Measurements from ENCODE around the gene ROPN1L.

Gene ROPN1L

DNA sequence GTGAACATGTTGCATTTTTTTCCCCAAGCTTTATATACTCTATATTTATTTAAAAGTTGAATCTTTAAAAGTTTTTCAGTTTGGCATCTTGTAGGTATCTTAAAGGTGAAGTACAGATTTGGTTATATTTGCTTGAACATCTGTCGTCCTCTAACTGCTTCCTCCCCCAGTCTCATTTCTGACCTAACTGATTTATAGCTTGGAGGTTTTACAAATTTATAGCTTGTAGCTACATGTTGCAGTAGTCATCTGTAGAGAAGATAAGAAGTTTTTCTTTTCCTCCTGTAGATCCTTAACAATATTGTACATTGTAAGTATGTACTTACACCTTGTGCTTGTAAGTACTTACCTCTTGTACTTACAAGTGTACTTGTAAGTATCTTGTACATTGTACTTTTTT, 31.0 kb upstream of the ROPN1L start:
- Histone ChIP-seq H3K4me1 (ENCODE audit: control insufficient read depth in 1 of 2, insufficient read depth in 1 of 2, low read depth in 1 of 2, low read length in 1 of 2) (peaks cover 5 to 9% of the 10 kb centered on the region in 2 experiments), H3K27me3 (no peaks in the 10 kb centered on the region), H3K4me3 (ENCODE audit: low read depth in 1 of 2, low read length in 1 of 2) (no peak overlapping the region), H3K36me3 (peaks cover 90% of the 10 kb centered on the region), H3K27ac (no peak overlapping the region), H3K9me3 (no peaks in the 10 kb centered on the region)
- TF ChIP-seq, protein P1, sequence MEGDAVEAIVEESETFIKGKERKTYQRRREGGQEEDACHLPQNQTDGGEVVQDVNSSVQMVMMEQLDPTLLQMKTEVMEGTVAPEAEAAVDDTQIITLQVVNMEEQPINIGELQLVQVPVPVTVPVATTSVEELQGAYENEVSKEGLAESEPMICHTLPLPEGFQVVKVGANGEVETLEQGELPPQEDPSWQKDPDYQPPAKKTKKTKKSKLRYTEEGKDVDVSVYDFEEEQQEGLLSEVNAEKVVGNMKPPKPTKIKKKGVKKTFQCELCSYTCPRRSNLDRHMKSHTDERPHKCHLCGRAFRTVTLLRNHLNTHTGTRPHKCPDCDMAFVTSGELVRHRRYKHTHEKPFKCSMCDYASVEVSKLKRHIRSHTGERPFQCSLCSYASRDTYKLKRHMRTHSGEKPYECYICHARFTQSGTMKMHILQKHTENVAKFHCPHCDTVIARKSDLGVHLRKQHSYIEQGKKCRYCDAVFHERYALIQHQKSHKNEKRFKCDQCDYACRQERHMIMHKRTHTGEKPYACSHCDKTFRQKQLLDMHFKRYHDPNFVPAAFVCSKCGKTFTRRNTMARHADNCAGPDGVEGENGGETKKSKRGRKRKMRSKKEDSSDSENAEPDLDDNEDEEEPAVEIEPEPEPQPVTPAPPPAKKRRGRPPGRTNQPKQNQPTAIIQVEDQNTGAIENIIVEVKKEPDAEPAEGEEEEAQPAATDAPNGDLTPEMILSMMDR (IDR thresholded peaks at IDR 0.05) = no peak

DNA sequence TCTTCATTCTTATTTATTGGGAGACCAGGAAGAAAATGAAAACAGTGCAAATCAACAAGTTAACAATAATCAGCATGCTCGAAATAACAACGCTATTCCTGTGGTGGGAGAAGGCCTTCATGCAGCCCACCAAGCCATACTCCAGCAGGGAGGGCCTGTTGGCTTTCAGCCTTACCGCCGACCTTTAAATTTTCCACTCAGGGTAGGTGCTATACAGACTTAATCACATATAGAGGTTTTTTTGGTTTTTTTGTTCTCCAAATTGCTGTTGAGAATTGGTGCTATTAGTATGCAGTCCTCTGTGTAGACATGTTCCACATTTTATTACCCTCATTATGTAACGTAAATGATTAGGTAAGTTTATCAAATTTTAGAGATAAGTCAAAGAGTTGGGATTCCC, 30.3 kb upstream of the ROPN1L start:
- H3K27ac ChIP-seq = no peak overlapping the region
- TF ChIP-seq, protein P1 (IDR thresholded peaks at IDR 0.05) = no peak
- H3K36me3 ChIP-seq = peaks cover 90% of the 10 kb centered on the region
- H3K4me3 ChIP-seq (ENCODE audit: low read depth in 1 of 2, low read length in 1 of 2) = no peak overlapping the region
- peaks cover 5 to 9% of the 10 kb centered on the region in 2 experiments for H3K4me1 ChIP-seq (ENCODE audit: control insufficient read depth in 1 of 2, insufficient read depth in 1 of 2, low read depth in 1 of 2, low read length in 1 of 2)
- H3K27me3 ChIP-seq = no peaks in the 10 kb centered on the region
- no peaks in the 10 kb centered on the region for H3K9me3 ChIP-seq

DNA sequence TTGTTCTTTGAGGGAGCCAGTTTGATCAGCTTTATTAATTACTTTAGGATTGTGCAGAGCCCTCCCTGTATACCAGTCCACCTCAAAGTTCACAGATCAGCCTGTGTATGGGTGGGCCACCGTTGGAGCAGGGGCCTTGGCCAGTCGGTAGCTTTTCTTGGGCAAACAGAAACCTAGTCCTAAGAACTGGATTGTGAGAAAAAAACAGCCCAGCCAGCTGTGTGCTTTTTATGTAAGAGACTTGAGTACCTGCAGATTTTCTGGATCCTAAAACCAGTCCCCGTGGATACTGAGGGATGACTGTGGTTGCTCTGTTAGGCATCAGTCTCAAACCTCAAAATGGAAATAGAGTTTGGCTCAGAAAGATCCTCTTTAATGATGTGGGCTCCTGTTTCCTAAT, 24.8 kb upstream of the ROPN1L start:
- peaks cover 9 to 11% of the 10 kb centered on the region in 2 experiments for H3K4me1 ChIP-seq (ENCODE audit: control insufficient read depth in 1 of 2, insufficient read depth in 1 of 2, low read depth in 1 of 2, low read length in 1 of 2)
- no peaks in the 10 kb centered on the region for H3K9me3 ChIP-seq
- no peak overlapping the region for H3K4me3 ChIP-seq (ENCODE audit: low read depth in 1 of 2, low read length in 1 of 2)
- H3K27ac ChIP-seq = no peak overlapping the region
- TF ChIP-seq, protein P1 (IDR thresholded peaks at IDR 0.05) = no peak
- H3K36me3 ChIP-seq = peaks cover 86% of the 10 kb centered on the region
- H3K27me3 ChIP-seq = no peaks in the 10 kb centered on the region

DNA sequence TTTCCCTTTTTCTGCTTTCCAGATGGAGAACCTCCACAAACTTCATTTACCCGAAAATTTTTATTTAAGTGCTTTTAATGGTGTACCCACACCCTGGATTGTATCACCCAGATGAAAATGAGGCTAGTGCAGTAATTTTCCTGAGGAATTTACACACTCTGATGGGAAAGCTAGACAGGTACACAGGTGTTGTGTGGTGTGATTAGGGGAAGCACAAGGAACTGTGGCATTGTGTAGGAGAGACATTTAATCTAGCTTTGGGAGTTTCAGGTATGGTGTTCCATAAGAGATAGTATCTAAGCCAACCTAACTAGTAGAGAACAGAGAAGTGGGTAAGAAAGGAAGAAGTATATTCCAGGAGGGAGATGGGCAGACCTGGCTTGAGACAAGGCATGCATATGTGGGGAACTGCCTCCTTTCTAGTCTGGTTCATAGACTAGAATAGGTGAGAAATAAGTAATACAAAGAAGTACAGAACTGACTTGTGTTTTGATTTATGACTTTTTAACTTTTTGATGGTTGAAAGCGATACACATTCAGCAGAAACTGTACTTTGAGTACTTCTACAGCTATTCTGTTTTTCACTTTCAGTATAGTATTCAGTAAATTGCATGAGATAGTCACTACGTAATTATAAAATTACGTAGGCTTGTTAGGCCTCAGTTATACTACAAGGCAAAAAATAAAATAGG, 22.9 kb upstream of the ROPN1L start:
- Histone ChIP-seq H3K4me1 (ENCODE audit: control insufficient read depth in 1 of 2, insufficient read depth in 1 of 2, low read depth in 1 of 2, low read length in 1 of 2) (peaks cover 27 to 30% of the 10 kb centered on the region in 2 experiments), H3K36me3 (peaks cover 66% of the 10 kb centered on the region), H3K27ac (no peak overlapping the region), H3K9me3 (no peaks in the 10 kb centered on the region), H3K27me3 (no peaks in the 10 kb centered on the region), H3K4me3 (ENCODE audit: low read depth in 1 of 2, low read length in 1 of 2) (no peak overlapping the region)
- TF ChIP-seq, protein P1 (IDR thresholded peaks at IDR 0.05) = no peak

DNA sequence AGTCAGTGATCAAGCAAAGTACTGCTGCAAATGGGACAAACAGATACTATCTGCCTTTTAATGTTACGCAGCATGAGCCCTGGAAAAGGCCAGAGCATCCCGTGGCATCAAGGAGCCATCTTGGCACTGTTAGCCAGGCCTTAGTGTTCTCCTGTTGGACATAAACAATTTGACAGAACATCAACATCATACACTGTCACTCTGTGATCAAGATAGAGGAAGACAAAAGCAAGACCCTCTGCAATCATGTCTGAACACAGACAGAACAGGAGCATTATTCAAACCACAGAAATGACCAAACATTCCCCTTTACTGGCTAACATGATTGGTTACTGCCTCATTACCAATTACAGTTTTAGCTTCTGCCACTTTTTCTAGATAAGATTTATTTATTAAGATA, 21.2 kb upstream of the ROPN1L start:
- H3K27ac ChIP-seq = peak overlapping the region; percentile 77
- TF ChIP-seq, protein P1 (IDR thresholded peaks at IDR 0.05) = no peak

More for the DNA sequence above, 21.2 kb upstream of the ROPN1L start:
- no peak overlapping the region for H3K4me3 ChIP-seq (ENCODE audit: low read depth in 1 of 2, low read length in 1 of 2)
- peaks cover 27 to 30% of the 10 kb centered on the region in 2 experiments for H3K4me1 ChIP-seq (ENCODE audit: control insufficient read depth in 1 of 2, insufficient read depth in 1 of 2, low read depth in 1 of 2, low read length in 1 of 2)
- peaks cover 60% of the 10 kb centered on the region for H3K36me3 ChIP-seq
- no peaks in the 10 kb centered on the region for H3K9me3 ChIP-seq
- no peaks in the 10 kb centered on the region for H3K27me3 ChIP-seq
